NCI-H2196 (cell line): Measurements from ENCODE around the gene KIF1A.

ENCODE experiments used
- DNase-seq: peaks from one replicate; lab custom pipeline; 2025; ENCODE audit not compliant: unreplicated experiment; lab: John Stamatoyannopoulos, UW

The KIF1A gene

GRCh38 chr2:240768216-240768615, 51.8 kb downstream of the KIF1A start:
- DNase-seq = no peak

DNA sequence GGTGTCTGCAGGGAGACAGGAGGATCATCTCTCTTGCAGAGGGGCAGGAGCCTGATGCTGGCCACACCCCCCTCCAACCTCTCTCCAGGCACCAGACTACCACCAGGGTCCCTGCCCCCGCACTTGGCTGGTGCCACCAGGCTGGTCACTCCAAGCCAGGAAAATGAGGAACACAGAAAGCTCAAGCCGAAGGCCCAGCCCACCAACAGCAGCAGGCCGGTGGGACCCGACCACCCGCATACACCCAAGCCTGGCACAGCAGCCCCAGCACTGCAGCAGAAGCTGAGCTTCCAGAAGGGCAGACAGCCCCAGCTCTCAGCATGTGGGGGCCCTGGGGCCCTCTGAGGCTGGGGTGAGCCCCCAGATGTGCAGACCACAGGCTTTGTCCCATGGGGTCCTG, 52.7 kb downstream of the KIF1A start:
- no peak for DNase-seq

DNA sequence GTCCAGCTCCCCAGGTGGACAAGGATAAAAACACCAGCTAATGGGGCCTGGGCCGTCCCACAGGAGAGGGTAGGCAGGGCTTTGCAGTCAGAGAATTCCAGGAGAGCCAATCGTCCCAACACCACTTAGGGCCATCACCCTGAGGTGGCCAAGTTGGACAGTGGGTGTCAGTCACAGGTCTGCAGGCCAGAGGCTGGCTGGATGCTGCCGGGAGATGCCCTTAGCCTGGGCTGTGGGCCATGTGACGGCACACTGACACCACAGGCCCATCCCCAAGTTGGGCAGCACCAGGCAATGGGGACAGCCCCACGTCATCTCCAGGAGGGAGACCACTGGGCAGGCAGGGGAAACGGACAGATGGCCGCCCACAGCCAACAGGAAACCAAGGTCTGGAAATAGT, 53.9 kb downstream of the KIF1A start:
- DNase-seq = no peak

DNA sequence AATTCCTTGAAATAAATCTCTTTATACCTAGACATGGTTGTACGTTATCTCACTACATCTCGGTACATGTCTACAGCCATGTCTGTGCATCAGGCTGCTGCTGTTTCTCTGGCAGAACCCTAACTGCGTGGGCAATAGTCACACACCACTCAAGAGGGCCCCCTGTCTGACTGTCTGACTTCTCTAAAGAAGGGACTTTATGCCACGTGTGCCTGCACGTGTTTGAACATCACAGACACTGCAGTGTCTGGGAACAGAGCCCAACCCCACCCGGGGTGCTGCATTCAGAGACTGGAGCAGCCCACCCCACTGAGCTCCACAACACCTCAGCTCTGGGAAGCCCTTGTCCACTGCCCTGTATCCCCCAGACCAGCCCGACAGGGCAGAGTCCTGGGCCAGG, 55.0 kb downstream of the KIF1A start:
- DNase-seq = no peak

DNA sequence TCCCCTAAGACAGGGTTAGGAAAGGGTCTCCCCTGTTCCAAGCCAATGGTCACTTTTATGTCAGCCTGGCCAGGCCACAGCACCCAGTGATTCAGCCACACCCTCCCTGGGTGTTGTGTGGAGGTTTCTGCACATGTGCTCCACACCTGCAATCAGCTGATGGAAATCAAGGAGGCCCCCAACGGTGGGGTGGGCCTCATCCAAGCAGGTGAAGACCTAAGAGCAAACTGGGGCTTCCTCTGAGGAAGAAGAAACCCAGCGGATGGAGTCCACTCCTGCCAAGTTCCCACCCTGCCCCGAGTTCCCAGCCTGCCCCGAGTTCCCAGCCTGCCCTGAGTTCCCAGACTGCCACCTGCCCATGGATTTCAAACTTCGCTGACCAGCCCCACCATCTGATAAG, 55.4 kb downstream of the KIF1A start:
- DNase-seq = no peak

- no peak for DNase-seq
Measured at GRCh38 chr2:240762971-240763370, 57.0 kb downstream of the KIF1A start.

DNA sequence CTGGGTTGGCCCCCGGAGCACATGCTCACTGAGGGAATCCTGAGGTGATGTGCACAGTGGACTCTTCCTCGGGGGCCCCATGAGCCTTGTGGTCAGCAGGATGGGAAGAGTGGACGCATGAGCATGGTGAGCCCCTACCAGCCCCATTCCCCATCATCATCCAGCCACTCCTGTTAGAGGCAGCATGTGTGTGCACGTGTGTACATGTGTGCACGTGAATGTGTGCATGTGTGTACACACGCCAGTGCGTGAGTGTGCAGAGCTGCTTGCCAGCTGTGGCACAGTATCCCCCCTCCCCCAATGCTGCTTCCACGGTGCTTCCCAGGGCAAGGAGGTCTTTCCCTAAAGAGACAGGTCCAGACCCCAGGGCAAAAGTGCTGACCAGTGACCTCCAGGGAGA, 57.8 kb downstream of the KIF1A start:
- no peak for DNase-seq

- DNase-seq = no peak
Measured at GRCh38 chr2:240760576-240761246, 59.3 kb downstream of the KIF1A start.

DNA sequence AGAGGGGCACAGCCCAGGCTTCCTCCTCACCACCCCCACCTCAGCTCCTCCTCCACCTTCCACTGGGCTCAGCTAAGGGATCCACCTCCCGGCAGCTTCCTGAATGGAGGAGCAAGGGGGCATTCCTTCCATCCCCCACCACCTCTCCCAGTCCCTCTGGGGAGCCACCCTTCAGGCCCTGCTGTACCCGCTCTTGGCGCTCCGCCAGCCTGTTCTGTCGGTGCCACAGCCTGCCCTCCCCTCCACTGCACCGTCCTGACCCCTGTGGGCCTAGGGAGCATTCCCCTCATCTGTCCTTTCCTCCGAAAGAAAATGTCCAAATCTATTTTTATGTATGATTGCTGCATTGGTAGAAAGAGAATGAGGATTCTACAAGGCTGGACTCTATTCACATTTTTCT, 59.9 kb downstream of the KIF1A start:
- no peak for DNase-seq

DNA sequence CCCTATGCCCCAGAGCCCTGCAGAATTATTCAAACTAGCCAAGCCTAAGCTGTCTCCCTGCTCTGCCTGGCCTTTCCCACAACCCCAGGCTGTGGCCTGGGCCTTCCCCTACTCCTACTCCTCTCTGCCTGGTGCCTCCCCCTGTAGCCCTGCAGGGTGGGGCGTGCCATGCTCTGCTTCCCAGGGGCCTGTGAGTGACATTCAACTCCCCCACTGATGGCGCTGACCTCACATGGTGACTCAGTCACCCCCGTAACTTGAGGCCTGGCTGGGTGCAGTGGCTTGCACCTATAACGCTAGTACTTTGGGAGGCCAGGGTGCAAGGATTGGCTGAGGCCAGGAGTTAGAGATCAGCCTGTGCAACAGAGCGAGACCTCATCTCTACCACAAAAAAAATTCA, 60.6 kb downstream of the KIF1A start:
- no peak for DNase-seq

DNA sequence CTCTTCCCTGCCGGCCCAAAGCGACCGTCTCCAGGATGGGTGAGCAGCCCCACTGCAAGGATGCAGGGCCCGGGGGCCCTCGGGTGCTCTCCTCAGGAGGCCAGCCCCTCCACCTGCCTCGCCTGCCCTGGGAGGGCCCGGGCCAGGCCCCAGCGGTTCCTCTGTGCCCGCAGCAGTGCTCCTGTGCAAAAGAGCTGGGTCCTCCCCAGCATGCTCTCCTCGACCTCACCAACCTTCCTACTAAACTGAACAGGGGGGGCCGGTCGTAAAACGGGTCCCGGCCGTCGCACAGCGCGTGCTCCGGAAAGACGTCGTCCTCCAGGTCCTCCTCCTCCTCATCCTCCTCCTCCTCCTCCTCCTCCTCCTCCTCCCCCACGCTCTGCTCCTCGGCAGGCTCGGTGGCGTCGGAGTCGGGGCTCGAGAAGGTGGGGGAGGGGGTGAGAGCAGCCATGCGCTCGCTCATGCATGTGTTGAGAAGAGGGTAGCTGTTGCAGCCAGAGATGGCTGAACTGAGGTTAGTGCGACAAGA, 62.9 kb downstream of the KIF1A start:
- DNase-seq = no peak

DNA sequence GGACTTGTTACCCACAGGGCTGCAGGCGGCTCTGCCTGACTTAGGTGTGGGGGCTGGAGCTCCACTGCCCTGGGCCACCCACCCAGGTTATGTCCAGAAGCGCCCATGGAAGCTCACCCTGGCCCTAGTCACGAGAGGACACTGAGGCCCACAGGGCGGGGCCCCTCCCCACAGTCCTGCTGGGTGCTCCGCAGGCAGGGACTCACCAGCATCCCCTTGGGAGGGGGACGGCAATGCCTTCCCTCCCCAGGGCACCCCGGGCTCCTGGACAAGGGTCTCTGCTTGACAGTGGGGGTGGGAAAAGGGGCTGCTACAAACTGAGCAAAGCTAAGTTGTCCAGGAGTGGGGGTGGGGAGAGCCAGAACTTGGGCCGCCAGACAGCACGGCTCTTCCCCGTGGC, 67.8 kb downstream of the KIF1A start:
- no peak for DNase-seq

DNA sequence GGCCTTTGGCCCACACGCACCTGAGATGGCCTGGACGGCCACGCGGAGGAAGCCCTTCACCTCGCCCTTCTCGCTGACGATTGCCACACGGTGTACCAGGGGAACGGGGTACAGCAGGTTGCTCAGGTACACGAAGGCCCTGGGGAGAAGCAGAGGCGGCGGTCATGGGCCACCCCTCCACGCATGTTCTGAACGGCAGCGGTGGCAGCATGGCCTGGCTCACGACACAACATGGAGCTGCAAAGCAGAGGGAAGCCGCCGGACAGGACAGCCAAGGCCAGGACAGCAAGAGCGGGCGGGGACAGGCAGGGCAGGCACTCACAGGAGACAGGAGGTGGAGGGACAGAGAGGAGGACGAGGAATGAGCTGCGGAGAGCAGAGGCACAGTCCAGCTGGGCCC, 69.6 kb downstream of the KIF1A start:
- DNase-seq = no peak

- no peak for DNase-seq
Measured at GRCh38 chr2:240749516-240749915, 70.5 kb downstream of the KIF1A start.

DNA sequence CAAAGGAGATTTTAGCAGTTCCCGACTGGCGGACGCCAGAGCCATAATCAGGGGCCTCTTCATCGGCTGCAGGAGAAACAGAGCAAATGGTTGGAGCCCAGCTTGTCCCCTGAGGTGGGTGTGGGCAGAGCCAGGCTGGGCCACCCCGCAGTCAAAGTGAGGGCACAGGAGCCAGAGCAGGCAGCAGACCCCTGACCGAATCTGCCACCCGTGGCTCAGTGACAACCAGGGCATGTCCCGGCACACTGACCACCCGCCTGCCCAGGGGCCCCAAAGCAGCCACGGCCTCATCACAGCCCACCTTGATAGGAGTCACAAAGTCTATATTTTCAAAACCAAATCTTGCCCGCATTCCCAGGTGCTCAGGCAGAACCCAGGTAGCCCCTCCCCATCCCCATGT, 72.8 kb downstream of the KIF1A start:
- DNase-seq = no peak

DNA sequence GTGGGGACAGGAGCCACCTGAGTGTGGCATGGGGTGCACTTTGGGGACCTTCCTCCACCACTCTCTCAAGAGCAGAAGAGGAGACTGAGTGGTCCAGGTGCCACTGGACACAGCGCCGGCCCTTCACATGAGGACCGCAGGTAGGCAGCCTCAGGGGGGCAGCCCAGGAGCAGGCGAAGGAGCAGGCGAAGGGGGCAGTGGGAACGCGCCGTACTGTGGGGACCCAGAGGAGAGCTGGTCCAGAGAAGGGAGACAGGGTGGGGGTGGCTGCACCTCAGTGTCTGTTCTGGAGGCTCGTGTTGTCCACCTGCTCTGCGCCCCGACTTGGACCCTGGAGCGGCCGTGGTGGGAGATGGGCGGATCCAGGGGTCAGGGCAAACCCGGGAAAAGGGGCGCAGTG, 73.3 kb downstream of the KIF1A start:
- DNase-seq = no peak

DNA sequence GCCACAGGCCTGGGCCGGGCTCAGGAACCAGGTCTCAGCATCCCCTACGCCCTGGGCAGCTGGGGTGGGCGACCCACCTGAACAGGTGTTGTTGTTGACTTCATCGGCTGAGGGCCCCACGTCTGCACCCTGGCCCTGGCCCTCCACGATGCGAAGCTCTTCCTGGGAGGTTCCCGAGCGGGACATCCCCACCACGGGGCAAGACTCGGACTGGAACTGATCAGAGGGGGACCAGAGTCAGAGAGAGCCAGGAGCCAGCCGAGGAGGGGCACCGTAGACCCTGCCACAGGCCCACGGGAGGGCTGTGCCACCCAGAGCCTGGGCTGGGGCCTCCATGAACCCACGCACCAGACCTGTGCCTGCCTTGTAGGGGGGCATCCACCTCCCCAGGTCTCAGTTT, 74.1 kb downstream of the KIF1A start:
- DNase-seq = no peak

DNA sequence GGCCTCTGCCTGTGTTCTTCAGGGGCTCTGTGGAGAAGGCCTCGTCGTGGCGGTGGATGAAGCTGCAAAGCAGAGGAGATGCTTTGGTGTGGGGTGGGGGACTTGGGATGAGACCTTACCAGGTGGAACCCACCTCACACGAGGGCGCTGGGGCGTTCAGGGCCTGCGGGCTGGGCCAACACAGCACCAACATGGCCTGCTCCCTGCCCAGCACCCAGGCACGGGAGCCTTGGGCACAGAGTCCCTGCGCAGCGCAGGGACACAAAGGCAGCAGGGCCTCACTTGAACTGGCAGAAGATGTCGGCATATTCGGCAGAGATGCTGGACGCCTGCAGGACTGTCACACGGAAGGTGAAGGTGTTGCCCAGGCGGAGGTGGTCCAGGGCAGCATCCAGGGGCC, 74.6 kb downstream of the KIF1A start:
- no peak for DNase-seq

DNA sequence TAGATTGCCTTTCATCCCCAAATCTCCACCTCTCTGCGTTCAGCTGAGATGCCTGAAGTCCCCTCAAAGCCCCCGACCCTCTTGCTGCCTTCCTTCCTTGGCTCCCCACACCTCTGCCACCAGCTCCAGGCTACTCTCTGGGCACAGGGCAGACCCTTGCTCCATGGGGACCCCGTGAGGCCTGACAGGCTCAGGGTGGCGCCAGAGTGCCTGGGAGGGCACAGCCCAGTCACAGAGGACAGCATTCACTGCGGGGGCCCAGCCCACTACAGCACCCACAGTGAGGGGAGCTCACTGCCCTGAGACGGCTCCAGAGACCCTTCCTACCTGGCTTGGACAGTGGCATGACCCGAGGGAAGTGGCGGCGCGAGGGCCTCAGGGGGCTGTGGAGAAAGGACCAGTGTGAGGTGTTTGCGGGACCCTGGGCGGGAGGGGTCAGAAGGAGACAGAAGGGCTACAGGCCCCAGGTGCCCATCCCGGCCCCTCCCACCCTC, 77.4 kb downstream of the KIF1A start:
- DNase-seq = no peak

DNA sequence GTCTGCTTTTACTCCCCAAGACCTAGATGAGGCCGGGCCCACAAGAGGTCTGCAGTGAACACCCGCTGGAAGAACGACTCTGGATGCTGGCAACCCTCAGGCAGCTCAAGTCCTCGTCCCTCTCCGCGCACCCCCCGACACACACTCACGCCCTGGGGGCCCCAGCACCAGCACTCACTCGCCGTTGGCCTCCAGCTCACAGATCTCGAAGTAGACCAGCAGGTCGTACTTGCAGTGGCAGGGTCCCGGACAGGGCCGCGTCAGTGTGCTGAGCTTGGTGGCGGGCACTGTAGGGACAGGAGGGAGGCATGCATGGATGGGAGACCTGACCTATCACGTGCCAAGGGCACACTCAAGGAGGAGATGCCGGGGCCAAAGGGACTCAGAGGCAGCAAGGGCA, 78.9 kb downstream of the KIF1A start:
- DNase-seq = no peak

DNA sequence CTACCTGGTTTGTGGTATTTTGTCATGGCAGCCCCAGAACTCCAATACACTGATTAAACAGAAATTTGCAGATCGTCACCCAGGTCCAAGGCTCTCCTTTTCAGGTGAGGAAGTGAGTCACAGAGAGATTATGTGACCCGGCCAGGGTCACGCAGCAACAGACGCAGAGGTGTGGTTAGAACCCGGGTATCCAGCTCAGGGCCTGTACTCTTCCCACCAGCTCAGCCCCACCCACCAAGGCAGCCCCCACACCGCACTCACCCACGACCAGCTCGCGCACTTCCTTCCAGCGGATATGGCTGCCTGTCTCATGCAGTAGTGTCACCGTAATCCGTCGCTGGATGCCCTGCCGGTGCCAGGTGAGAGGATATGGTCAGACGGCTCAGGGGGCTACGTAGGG, 80.2 kb downstream of the KIF1A start:
- no peak for DNase-seq

DNA sequence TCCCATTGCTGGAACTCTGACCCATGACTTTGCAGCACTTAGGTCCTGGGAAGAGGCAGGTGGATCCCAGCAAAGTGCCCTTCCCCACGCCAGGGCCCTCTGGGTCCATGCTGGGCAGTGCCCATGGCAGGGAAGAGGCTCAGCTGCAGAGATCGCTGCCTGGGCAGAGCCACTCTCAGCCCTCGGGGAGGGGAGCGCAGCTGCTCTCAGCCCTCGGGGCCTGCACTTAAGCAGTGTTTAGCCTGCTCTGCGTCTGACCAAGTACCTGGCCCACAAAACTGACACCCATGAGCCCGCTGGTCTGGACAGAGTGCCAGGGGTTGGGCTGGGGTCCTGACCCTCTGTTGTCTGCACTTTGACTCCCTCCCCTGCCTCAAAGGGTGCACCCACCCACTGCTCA, 82.1 kb downstream of the KIF1A start:
- DNase-seq = no peak

GRCh38 chr2:240737512-240737911, 82.5 kb downstream of the KIF1A start:
- DNase-seq = no peak
